K562 (cell line): Measurements from ENCODE around the gene MITF. TPM values are rescaled to one million over a fixed set of nuclear protein-coding genes. Genes with fewer than 3 reads are reported as not detected.

Experiments
- ATF1 ChIP-seq, 2 experiments: fragments of 450-650 bp in 1 of 2; IDR thresholded peaks; 2 replicates each; pipeline ENCODE4 v1.6.1; 2016; ENCODE audit warnings: missing compliant biosample characterization in 1 of 2, missing genetic modification characterization in 1 of 2
- CC2D1A ChIP-seq: fragments of 450-650 bp; IDR thresholded peaks from 2 replicates; pipeline ENCODE4 v1.6.1; 2017; ENCODE audit warnings: mild to moderate bottlenecking
- CHD2 ChIP-seq: IDR thresholded peaks from 2 replicates; pipeline ENCODE4 v1.6.1; 2011; ENCODE audit warnings: low read depth, low read length
- FOXK1 ChIP-seq: sonication (generic); formaldehyde crosslinking; IDR thresholded peaks from 2 replicates; pipeline ENCODE4 v1.8.0; 2022; ENCODE audit warnings: missing genetic modification reagents, mild to moderate bottlenecking, borderline replicate concordance
- KDM2B ChIP-seq: fragments of 250-450 bp; sonication (Bioruptor Pico); IDR thresholded peaks from 2 replicates; pipeline ENCODE4 v1.8.0; 2021; ENCODE audit warnings: mild to moderate bottlenecking, moderate library complexity
- MBD2 ChIP-seq: sonication (generic); IDR thresholded peaks from 2 replicates; pipeline ENCODE4 v1.6.1; 2016; ENCODE audit warnings: low read depth, borderline replicate concordance
- PTRF ChIP-seq: fragments of 450-650 bp; IDR thresholded peaks from 2 replicates; pipeline ENCODE4 v1.6.1; 2016; ENCODE audit warnings: mild to moderate bottlenecking, missing genetic modification characterization, missing compliant biosample characterization
- TCFL5 ChIP-seq: fragments of 250-450 bp; sonication (Bioruptor Pico); conservative IDR thresholded peaks from 2 replicates; pipeline ENCODE4 v1.6.1; 2021; ENCODE audit warnings: mild to moderate bottlenecking, moderate library complexity, matching md5 sums
- TSC22D4 ChIP-seq: fragments of 450-650 bp; IDR thresholded peaks from 2 replicates; pipeline ENCODE4 v1.6.1; 2016; ENCODE audit warnings: missing genetic modification characterization, missing biosample characterization, control low read depth
- ZC3H11A ChIP-seq: IDR thresholded peaks from 2 replicates; pipeline ENCODE4 v1.6.1; 2012; ENCODE audit warnings: low read depth, low read length, improper control_type of control experiment
- ZNF561 ChIP-seq: fragments of 450-650 bp; formaldehyde crosslinking; conservative IDR thresholded peaks from 2 replicates; pipeline ENCODE4 v1.4.0; 2020; ENCODE audit warnings: mild to moderate bottlenecking, moderate library complexity
- polyA plus RNA-seq, 8 experiments: library from polyadenylated mRNA; depleted of rRNA in 4 of 8; stranded (reverse) in 5 of 8; unstranded in 3 of 8; fragments of >200 nt; fragmentation: Nextera tagmentation in 2 of 8; fragmentation: Illumina TruSeq in 1 of 8; extraction: Ambion mirVana in 2 of 8; extraction: Trizol in 1 of 8; gene quantifications; 2 replicates each; pipeline versions ENCODE4 v1.2.1 to v1.2.3, GENCODE V29; 2011 to 2014; ENCODE audit warnings: inconsistent platforms in 1 of 8, missing spikeins in 1 of 8
- total RNA-seq, 7 experiments: library from RNA; depleted of rRNA in 6 of 7; stranded (reverse); fragments of >200 nt in 6 of 7; fragmentation: Illumina TruSeq in 2 of 7; extraction: Trizol in 2 of 7; gene quantifications; 2 replicates each; pipeline versions ENCODE4 v1.2.1 to v1.2.3, GENCODE V29; 2011 to 2021; ENCODE audit warnings: low replicate concordance in 1 of 7
- TF ChIP-seq, protein P1 (sequence below): fragments of 450-650 bp; IDR thresholded peaks from 2 replicates; pipeline ENCODE4 v1.6.1; 2016
- TF ChIP-seq, protein P2 (sequence below): fragments of 250-450 bp; sonication (Bioruptor Pico); IDR thresholded peaks from 2 replicates; pipeline ENCODE4 v1.4.0; 2020; ENCODE audit warnings: mild to moderate bottlenecking, moderate library complexity
- TF ChIP-seq, protein P3 (sequence below), 2 experiments: fragments of 450-650 bp; formaldehyde crosslinking in 1 of 2; IDR thresholded peaks; 2 replicates each; pipeline versions ENCODE4 v1.4.0 to v1.6.1; 2014 to 2020; ENCODE audit warnings: mild to moderate bottlenecking in 2 of 2, borderline replicate concordance in 1 of 2, low read depth in 1 of 2
- TF ChIP-seq, protein P4 (sequence below): sonication (generic); formaldehyde crosslinking; IDR thresholded peaks from 2 replicates; pipeline ENCODE4 v1.9.0; 2022; ENCODE audit warnings: mild to moderate bottlenecking, missing genetic modification reagents

The MITF gene
- total and polyA plus RNA-seq, 9 of the 15 experiments (the other 6 are each of a cell fraction or from before 2014, with no cell fraction given) = 5.6 to 14.9 (median 11.1) TPM

DNA sequence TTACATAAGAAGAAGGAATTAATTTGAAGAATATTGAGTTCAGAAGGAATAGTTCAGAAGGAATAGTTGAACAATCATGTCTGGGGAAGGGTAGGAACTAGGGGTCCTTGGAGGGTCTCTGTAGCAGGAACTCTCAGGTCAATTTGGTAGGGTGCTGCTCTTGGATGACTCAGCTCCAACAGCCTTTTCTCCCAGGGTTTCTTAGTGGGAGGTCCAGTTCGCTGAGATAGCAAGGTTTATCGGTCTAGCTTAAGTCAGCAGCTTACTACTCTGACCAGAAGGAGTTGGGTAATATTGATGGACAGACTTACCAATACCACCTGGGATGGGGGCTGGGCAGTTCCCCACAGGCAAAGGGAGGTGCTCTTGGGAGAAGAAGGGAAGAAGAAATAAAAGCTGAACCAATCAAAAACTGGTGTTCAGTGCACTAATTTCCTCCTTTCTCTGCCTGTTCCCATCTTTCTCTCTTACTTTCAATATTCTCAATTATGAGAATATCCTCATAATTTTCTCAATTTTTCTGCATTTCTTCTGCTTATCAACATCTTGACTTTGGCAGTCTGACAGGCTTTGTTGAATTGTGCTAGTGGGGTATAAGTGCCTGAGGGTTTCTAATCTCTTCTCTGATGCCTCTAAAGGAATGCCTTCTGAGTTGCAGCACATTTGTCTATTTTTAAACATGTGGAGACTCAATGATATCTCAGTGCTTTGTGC, 14.4 kb upstream of the MITF start (continued):
- TF ChIP-seq CHD2 (peak; percentile 43; the same call in 1 of the 2 replicates), FOXK1 (CRISPR knock-in tag) (no peak), ZNF561 (no peak), PTRF (tag) (no peak), KDM2B (CRISPR knock-in tag) (no peak), MBD2 (peak; percentile 61), ATF1 (CRISPR knock-in tag; IDR thresholded peaks at IDR 0.05) (no peak), ATF1 (tag; IDR thresholded peaks at IDR 0.05) (peak; percentile 45; the same call in 1 of the 2 replicates), TSC22D4 (tag) (no peak), ZC3H11A (no peak), TCFL5 (no peak), CC2D1A (peak; percentile 82; the same call in 1 of the 2 replicates)
- TF ChIP-seq, protein P1, sequence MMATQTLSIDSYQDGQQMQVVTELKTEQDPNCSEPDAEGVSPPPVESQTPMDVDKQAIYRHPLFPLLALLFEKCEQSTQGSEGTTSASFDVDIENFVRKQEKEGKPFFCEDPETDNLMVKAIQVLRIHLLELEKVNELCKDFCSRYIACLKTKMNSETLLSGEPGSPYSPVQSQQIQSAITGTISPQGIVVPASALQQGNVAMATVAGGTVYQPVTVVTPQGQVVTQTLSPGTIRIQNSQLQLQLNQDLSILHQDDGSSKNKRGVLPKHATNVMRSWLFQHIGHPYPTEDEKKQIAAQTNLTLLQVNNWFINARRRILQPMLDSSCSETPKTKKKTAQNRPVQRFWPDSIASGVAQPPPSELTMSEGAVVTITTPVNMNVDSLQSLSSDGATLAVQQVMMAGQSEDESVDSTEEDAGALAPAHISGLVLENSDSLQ = peak; percentile 95
- TF ChIP-seq, protein P2, sequence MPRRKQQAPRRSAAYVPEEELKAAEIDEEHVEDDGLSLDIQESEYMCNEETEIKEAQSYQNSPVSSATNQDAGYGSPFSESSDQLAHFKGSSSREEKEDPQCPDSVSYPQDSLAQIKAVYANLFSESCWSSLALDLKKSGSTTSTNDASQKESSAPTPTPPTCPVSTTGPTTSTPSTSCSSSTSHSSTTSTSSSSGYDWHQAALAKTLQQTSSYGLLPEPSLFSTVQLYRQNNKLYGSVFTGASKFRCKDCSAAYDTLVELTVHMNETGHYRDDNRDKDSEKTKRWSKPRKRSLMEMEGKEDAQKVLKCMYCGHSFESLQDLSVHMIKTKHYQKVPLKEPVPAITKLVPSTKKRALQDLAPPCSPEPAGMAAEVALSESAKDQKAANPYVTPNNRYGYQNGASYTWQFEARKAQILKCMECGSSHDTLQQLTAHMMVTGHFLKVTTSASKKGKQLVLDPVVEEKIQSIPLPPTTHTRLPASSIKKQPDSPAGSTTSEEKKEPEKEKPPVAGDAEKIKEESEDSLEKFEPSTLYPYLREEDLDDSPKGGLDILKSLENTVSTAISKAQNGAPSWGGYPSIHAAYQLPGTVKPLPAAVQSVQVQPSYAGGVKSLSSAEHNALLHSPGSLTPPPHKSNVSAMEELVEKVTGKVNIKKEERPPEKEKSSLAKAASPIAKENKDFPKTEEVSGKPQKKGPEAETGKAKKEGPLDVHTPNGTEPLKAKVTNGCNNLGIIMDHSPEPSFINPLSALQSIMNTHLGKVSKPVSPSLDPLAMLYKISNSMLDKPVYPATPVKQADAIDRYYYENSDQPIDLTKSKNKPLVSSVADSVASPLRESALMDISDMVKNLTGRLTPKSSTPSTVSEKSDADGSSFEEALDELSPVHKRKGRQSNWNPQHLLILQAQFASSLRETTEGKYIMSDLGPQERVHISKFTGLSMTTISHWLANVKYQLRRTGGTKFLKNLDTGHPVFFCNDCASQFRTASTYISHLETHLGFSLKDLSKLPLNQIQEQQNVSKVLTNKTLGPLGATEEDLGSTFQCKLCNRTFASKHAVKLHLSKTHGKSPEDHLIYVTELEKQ = no peak
- TF ChIP-seq, protein P3, sequence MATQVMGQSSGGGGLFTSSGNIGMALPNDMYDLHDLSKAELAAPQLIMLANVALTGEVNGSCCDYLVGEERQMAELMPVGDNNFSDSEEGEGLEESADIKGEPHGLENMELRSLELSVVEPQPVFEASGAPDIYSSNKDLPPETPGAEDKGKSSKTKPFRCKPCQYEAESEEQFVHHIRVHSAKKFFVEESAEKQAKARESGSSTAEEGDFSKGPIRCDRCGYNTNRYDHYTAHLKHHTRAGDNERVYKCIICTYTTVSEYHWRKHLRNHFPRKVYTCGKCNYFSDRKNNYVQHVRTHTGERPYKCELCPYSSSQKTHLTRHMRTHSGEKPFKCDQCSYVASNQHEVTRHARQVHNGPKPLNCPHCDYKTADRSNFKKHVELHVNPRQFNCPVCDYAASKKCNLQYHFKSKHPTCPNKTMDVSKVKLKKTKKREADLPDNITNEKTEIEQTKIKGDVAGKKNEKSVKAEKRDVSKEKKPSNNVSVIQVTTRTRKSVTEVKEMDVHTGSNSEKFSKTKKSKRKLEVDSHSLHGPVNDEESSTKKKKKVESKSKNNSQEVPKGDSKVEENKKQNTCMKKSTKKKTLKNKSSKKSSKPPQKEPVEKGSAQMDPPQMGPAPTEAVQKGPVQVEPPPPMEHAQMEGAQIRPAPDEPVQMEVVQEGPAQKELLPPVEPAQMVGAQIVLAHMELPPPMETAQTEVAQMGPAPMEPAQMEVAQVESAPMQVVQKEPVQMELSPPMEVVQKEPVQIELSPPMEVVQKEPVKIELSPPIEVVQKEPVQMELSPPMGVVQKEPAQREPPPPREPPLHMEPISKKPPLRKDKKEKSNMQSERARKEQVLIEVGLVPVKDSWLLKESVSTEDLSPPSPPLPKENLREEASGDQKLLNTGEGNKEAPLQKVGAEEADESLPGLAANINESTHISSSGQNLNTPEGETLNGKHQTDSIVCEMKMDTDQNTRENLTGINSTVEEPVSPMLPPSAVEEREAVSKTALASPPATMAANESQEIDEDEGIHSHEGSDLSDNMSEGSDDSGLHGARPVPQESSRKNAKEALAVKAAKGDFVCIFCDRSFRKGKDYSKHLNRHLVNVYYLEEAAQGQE (IDR thresholded peaks at IDR 0.05; ENCODE audit: borderline replicate concordance) = peak; percentile 5; the same call in 1 of the 2 replicates
- TF ChIP-seq, protein P3 (CRISPR knock-in tag; IDR thresholded peaks at IDR 0.05; ENCODE audit: low read depth) = no peak
- TF ChIP-seq, protein P4, sequence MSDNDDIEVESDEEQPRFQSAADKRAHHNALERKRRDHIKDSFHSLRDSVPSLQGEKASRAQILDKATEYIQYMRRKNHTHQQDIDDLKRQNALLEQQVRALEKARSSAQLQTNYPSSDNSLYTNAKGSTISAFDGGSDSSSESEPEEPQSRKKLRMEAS (CRISPR knock-in tag) = no peak
